ENCODE measurements around the gene C1orf210.

DNA sequence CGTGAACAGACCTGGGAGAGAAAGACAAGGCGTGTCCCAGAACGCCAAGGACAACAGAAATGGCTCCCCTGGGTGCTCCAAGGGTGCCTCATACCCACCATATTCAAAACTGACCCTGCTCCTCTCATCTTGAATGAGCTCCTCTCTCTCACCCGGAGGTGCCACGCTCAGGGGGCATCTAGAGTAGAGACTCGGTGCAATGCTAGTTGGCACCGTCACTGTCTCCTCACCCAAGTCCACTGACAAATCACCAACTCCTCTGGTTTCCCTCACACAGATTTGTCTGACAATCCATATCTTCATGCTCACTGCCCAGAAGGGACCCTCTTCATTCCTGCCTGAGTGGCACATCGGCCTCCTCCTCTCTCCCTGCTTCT, 10.6 kb downstream of the C1orf210 start:
- no peak for TF ChIP-seq TAF1 (IDR thresholded peaks at IDR 0.05; ENCODE audit: low read depth, low read length)
- TF ChIP-seq PAX5 (IDR thresholded peaks at IDR 0.05; ENCODE audit: insufficient read depth, low read length, severe bottlenecking) = no peak

Measured in GM12891 (cell line).